Measurements from ENCODE around the gene CYP4F22.

CYP4F22 gene

DNA sequence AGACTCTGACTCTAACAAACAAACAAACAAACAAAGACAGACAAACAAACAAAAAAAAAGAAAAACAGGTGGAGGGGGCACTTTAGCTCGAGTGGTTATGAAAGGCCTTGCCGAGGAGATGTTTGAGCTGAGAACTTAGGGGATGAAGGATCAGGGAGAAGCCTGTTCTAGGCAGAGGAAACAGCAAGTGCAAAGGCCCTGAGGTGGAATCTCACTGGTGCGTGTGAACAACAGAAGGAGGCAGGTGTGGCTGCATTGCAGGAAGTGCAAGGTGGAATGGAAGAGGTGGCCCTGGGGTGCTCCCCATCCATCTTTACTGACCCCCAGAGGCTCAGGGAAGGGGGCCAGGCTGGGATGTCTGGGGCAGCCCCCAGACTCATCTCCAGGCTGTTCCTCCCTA lies 41.9 kb downstream of the CYP4F22 start:
- no peak overlapping the region for H3K4me2 ChIP-seq (ENCODE audit: low read length)
- H3K4me3 ChIP-seq (ENCODE audit: low read depth, low read length, poor library complexity, severe bottlenecking): no peak overlapping the region
- H3F3A ChIP-seq (ENCODE audit: insufficient read depth, low read length): no peaks in the 10 kb centered on the region
- TF ChIP-seq, protein P1, sequence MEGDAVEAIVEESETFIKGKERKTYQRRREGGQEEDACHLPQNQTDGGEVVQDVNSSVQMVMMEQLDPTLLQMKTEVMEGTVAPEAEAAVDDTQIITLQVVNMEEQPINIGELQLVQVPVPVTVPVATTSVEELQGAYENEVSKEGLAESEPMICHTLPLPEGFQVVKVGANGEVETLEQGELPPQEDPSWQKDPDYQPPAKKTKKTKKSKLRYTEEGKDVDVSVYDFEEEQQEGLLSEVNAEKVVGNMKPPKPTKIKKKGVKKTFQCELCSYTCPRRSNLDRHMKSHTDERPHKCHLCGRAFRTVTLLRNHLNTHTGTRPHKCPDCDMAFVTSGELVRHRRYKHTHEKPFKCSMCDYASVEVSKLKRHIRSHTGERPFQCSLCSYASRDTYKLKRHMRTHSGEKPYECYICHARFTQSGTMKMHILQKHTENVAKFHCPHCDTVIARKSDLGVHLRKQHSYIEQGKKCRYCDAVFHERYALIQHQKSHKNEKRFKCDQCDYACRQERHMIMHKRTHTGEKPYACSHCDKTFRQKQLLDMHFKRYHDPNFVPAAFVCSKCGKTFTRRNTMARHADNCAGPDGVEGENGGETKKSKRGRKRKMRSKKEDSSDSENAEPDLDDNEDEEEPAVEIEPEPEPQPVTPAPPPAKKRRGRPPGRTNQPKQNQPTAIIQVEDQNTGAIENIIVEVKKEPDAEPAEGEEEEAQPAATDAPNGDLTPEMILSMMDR (IDR thresholded peaks at IDR 0.05; ENCODE audit: low read length): no peak
- no peak for TF ChIP-seq EZH2 (IDR thresholded peaks at IDR 0.05; ENCODE audit: borderline replicate concordance, low read length)
- no peak overlapping the region for H3K9ac ChIP-seq (ENCODE audit: low read length)
- H3K4me1 ChIP-seq (ENCODE audit: insufficient read depth, low read length, severe bottlenecking): no peaks in the 10 kb centered on the region
- H3K27ac ChIP-seq (ENCODE audit: low read depth, low read length, poor library complexity, severe bottlenecking): no peak overlapping the region
- H3K27me3 ChIP-seq (ENCODE audit: insufficient read depth, low read length): no peaks in the 10 kb centered on the region
- H4K20me1 ChIP-seq (ENCODE audit: insufficient read depth, low read length): no peaks in the 10 kb centered on the region
- H3K9me2 ChIP-seq (ENCODE audit: low read depth, low read length): no peaks in the 10 kb centered on the region
- no peaks in the 10 kb centered on the region for H3K79me2 ChIP-seq (ENCODE audit: insufficient read depth, low read length)
- H2AFZ ChIP-seq (ENCODE audit: low read length): no peak overlapping the region
- H3K9me3 ChIP-seq (ENCODE audit: low read length): no peaks in the 10 kb centered on the region
- no peaks in the 10 kb centered on the region for H3K36me3 ChIP-seq (ENCODE audit: insufficient read depth, low read length)

DNA sequence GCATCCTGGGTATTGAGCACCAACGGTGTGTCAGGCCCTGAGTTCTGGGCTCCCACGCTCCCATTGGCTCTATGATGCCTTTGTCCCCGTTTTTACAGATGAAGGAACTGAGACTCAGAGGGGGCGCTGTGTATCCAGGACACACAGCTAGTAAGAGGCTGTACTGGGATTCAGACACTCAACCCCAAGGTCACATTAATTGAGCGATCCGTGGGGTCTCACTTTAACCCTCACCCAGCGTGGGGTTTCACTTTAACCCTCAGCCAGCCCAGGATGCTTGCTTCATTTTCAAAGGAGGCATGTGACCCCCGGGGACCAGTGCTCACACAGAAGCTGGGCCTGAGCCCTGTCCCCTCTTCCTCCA lies 42.6 kb downstream of the CYP4F22 start:
- no peak overlapping the region for H3K4me3 ChIP-seq (ENCODE audit: low read depth, low read length, poor library complexity, severe bottlenecking)

GRCh38 chr19:15551293-15552004 lies 43.1 kb downstream of the CYP4F22 start:
- no peak overlapping the region for H3K4me2 ChIP-seq (ENCODE audit: low read length)
- peaks cover 8% of the 10 kb centered on the region for H3K4me1 ChIP-seq (ENCODE audit: insufficient read depth, low read length, severe bottlenecking)
- H3F3A ChIP-seq (ENCODE audit: insufficient read depth, low read length): no peaks in the 10 kb centered on the region
- H3K9ac ChIP-seq (ENCODE audit: low read length): no peak overlapping the region
- H3K27me3 ChIP-seq (ENCODE audit: insufficient read depth, low read length): no peaks in the 10 kb centered on the region
- H3K9me2 ChIP-seq (ENCODE audit: low read depth, low read length): no peaks in the 10 kb centered on the region
- no peak overlapping the region for H2AFZ ChIP-seq (ENCODE audit: low read length)
- H3K4me3 ChIP-seq (ENCODE audit: low read depth, low read length, poor library complexity, severe bottlenecking): no peak overlapping the region
- H3K36me3 ChIP-seq (ENCODE audit: insufficient read depth, low read length): no peaks in the 10 kb centered on the region
- H3K9me3 ChIP-seq (ENCODE audit: low read length): no peaks in the 10 kb centered on the region
- H3K27ac ChIP-seq (ENCODE audit: low read depth, low read length, poor library complexity, severe bottlenecking): no peak overlapping the region
- TF ChIP-seq, protein P1 (IDR thresholded peaks at IDR 0.05; ENCODE audit: low read length): no peak
- TF ChIP-seq EZH2 (IDR thresholded peaks at IDR 0.05; ENCODE audit: borderline replicate concordance, low read length): no peak
- no peaks in the 10 kb centered on the region for H4K20me1 ChIP-seq (ENCODE audit: insufficient read depth, low read length)
- no peaks in the 10 kb centered on the region for H3K79me2 ChIP-seq (ENCODE audit: insufficient read depth, low read length)

More for the DNA sequence above, 42.6 kb downstream of the CYP4F22 start:
- Histone ChIP-seq H3K4me2 (ENCODE audit: low read length) (no peak overlapping the region), H3K9me2 (ENCODE audit: low read depth, low read length) (no peaks in the 10 kb centered on the region), H3K79me2 (ENCODE audit: insufficient read depth, low read length) (no peaks in the 10 kb centered on the region), H3K9me3 (ENCODE audit: low read length) (no peaks in the 10 kb centered on the region), H3K4me1 (ENCODE audit: insufficient read depth, low read length, severe bottlenecking) (peaks cover 4% of the 10 kb centered on the region), H3K27me3 (ENCODE audit: insufficient read depth, low read length) (no peaks in the 10 kb centered on the region), H3K36me3 (ENCODE audit: insufficient read depth, low read length) (no peaks in the 10 kb centered on the region), H3K9ac (ENCODE audit: low read length) (no peak overlapping the region), H3F3A (ENCODE audit: insufficient read depth, low read length) (no peaks in the 10 kb centered on the region), H4K20me1 (ENCODE audit: insufficient read depth, low read length) (no peaks in the 10 kb centered on the region), H2AFZ (ENCODE audit: low read length) (no peak overlapping the region), H3K27ac (ENCODE audit: low read depth, low read length, poor library complexity, severe bottlenecking) (no peak overlapping the region)
- TF ChIP-seq, protein P1 (IDR thresholded peaks at IDR 0.05; ENCODE audit: low read length): no peak
- TF ChIP-seq EZH2 (IDR thresholded peaks at IDR 0.05; ENCODE audit: borderline replicate concordance, low read length): no peak
